ENCODE data around the gene GPC5. TPM values are rescaled to one million over a fixed set of nuclear protein-coding genes. Genes with fewer than 3 reads are reported as not detected.

GPC5 gene
- total and polyA plus RNA-seq, 2 donors (not counting 3 experiments of a cell fraction or from before 2014, with no cell fraction given), result 0.59 to 0.97 TPM

- DNase-seq (ENCODE audit: low read depth, low spot score), result no peak
Measured at GRCh38 chr13:92656648-92657047, 1258.2 kb downstream of the GPC5 start.

More at GRCh38 chr13:92656648-92657047, 1258.2 kb downstream of the GPC5 start:
- dilution Hi-C loops (cut with MboI; ENCODE audit: extremely low pct_ligation_motif_present, low sequenced_read_pairs), result no loop called here
- TF ChIP-seq GATA2 (IDR thresholded peaks at IDR 0.05; ENCODE audit: insufficient read depth, insufficient read length, low read depth, low read length), result no peak
- no peak for TF ChIP-seq CTCF (IDR thresholded peaks at IDR 0.05; ENCODE audit: extremely low read depth in 1 of 2, insufficient read depth in 1 of 2, low read depth in 1 of 2, low read length in 2 of 2)
- TF ChIP-seq MYC (IDR thresholded peaks at IDR 0.05; ENCODE audit: low read depth, low read length), result no peak
- no peak for TF ChIP-seq EZH2 (IDR thresholded peaks at IDR 0.05; ENCODE audit: borderline replicate concordance, low read depth, low read length, severe bottlenecking)
- no peak for TF ChIP-seq JUN (IDR thresholded peaks at IDR 0.05; ENCODE audit: borderline replicate concordance, insufficient read depth, insufficient read length, low read depth)
- TF ChIP-seq POLR2AphosphoS5 (IDR thresholded peaks at IDR 0.05; ENCODE audit: insufficient read depth, low read depth, low read length), result no peak
- TF ChIP-seq POLR2A (IDR thresholded peaks at IDR 0.05; ENCODE audit: low read depth, low read length), result no peak
- no peak for TF ChIP-seq MAX (IDR thresholded peaks at IDR 0.05; ENCODE audit: insufficient read depth, insufficient read length)
- no peak for TF ChIP-seq FOS (IDR thresholded peaks at IDR 0.05; ENCODE audit: borderline replicate concordance, insufficient read depth, low read length)
- no peak overlapping the region for H3K4me2 ChIP-seq (ENCODE audit: insufficient read depth, low read length)
- no peak overlapping the region for H3K27ac ChIP-seq (ENCODE audit: insufficient read depth, low read depth, low read length)
- H4K20me1 ChIP-seq (replicated peaks; ENCODE audit: control insufficient read depth, extremely low read depth, insufficient read depth, low read length), result no peaks in the 10 kb centered on the region
- no peaks in the 10 kb centered on the region for H3K9me1 ChIP-seq (replicated peaks; ENCODE audit: control insufficient read depth, extremely low read depth, insufficient read depth, low read length)
- peaks cover 2% of the 10 kb centered on the region for H3K9me3 ChIP-seq (replicated peaks; ENCODE audit: control insufficient read depth, insufficient read depth, low read length)
- no peak overlapping the region for H2AFZ ChIP-seq (ENCODE audit: low read depth, low read length)
- H3K9ac ChIP-seq (replicated peaks; ENCODE audit: extremely low read depth, insufficient read depth, low read length), result no peak overlapping the region
- no peaks in the 10 kb centered on the region for H3K4me1 ChIP-seq (ENCODE audit: control insufficient read depth, extremely low read depth, insufficient read depth, low read length)
- intact Hi-C loops (cut with micrococcal nuclease), result no loop called here
- no peaks in the 10 kb centered on the region for H3K79me2 ChIP-seq (ENCODE audit: control insufficient read depth, insufficient read depth, low read length)
- no peak overlapping the region for H3K4me3 ChIP-seq (replicated peaks in 1 of 3; ENCODE audit: insufficient read depth in 1 of 3, low read depth in 1 of 3, low read length in 3 of 3)
- BruUV-seq (replicated peaks), result no TSS peak
- POLR2A ChIA-PET, result no interaction called here
- no peaks in the 10 kb centered on the region for H3K27me3 ChIP-seq (ENCODE audit: control insufficient read depth in 2 of 2, insufficient read depth in 2 of 2, low read length in 2 of 2)
- CTCF ChIA-PET, result no interaction called here
- H3K36me3 ChIP-seq (ENCODE audit: control insufficient read depth in 2 of 2, extremely low read depth in 1 of 2, insufficient read depth in 2 of 2, low read length in 2 of 2), result no peaks in the 10 kb centered on the region
- no peak for FAIRE-seq

All from endothelial cell of umbilical vein (primary cell).